Liver (tissue), 9 donors: Measurements from ENCODE around the gene PROX1. TPM values are rescaled to one million over a fixed set of nuclear protein-coding genes. Genes with fewer than 3 reads are reported as not detected.

Experiments
- DNase-seq: peaks from one replicate; pipeline ENCODE4 v3.0.0-alpha.2; 2017; ENCODE audit warnings: low spot score
- H3K27ac ChIP-seq, 2 donors: one replicate each; pipeline ENCODE4 v1.7.0; 2013; ENCODE audit warnings: inconsistent platforms in 2 of 2, low read length in 2 of 2, control low read depth in 1 of 2, low read depth in 1 of 2, mild to moderate bottlenecking in 1 of 2
- H3K27me3 ChIP-seq, 4 donors: one replicate each; pipeline versions ENCODE4 v1.6.1 to v1.7.0; 2013; ENCODE audit warnings: low read length in 3 of 4, inconsistent platforms in 1 of 4, mild to moderate bottlenecking in 1 of 4, moderate library complexity in 1 of 4; ENCODE audit not compliant: control insufficient read depth in 4 of 4, insufficient read depth in 4 of 4
- H3K36me3 ChIP-seq, 4 donors: one replicate each; pipeline versions ENCODE4 v1.6.1 to v1.7.0; 2013; ENCODE audit warnings: low read length in 3 of 4, mild to moderate bottlenecking in 3 of 4, low read depth in 1 of 4, moderate library complexity in 1 of 4; ENCODE audit not compliant: control insufficient read depth in 4 of 4, insufficient read depth in 3 of 4
- H3K4me1 ChIP-seq, 4 donors: one replicate each; pipeline versions ENCODE4 v1.6.1 to v1.7.0; 2013; ENCODE audit warnings: low read length in 3 of 4, mild to moderate bottlenecking in 3 of 4, moderate library complexity in 1 of 4; ENCODE audit not compliant: control insufficient read depth in 4 of 4, insufficient read depth in 4 of 4
- H3K4me3 ChIP-seq, 3 donors: one replicate each; pipeline versions ENCODE4 v1.6.1 to v1.7.0; 2013; ENCODE audit warnings: low read length in 3 of 3, control low read depth in 1 of 3, low read depth in 1 of 3, mild to moderate bottlenecking in 1 of 3
- H3K9ac ChIP-seq, 2 donors: one replicate each; pipeline ENCODE4 v1.7.0; 2013; ENCODE audit warnings: low read length in 2 of 2, mild to moderate bottlenecking in 2 of 2, moderate library complexity in 2 of 2, control low read depth in 1 of 2, low read depth in 1 of 2
- H3K9me3 ChIP-seq, 4 donors: one replicate each; pipeline versions ENCODE4 v1.6.1 to v1.7.0; 2013; ENCODE audit warnings: low read length in 3 of 4; ENCODE audit not compliant: control insufficient read depth in 4 of 4
- HNF4A ChIP-seq, 2 donors: conservative IDR thresholded peaks; 2 replicates each; pipeline ENCODE4 v1.6.1; 2016; ENCODE audit warnings: antibody characterized with exemption in 2 of 2, mild to moderate bottlenecking in 2 of 2
- MAX ChIP-seq: IDR thresholded peaks from 2 replicates; pipeline ENCODE4 v1.6.1; 2016; ENCODE audit warnings: antibody characterized with exemption
- NR2F2 ChIP-seq: IDR thresholded peaks from 2 replicates; pipeline ENCODE4 v1.6.1; 2016; ENCODE audit warnings: antibody characterized with exemption
- RAD21 ChIP-seq, 2 donors: IDR thresholded peaks; 2 replicates each; pipeline ENCODE4 v1.6.1; 2016; ENCODE audit warnings: antibody characterized with exemption in 2 of 2, mild to moderate bottlenecking in 2 of 2
- RXRA ChIP-seq, 2 donors: IDR thresholded peaks; 2 replicates each; pipeline ENCODE4 v1.6.1; 2017 to 2018; ENCODE audit warnings: antibody characterized with exemption in 2 of 2, mild to moderate bottlenecking in 1 of 2
- SP1 ChIP-seq: IDR thresholded peaks from 2 replicates; pipeline ENCODE4 v1.6.1; 2018; ENCODE audit warnings: antibody characterized with exemption, mild to moderate bottlenecking
- TAF1 ChIP-seq: conservative IDR thresholded peaks from 2 replicates; pipeline ENCODE4 v1.6.1; 2016; ENCODE audit warnings: antibody characterized with exemption, mild to moderate bottlenecking
- ZBTB33 ChIP-seq: IDR thresholded peaks from 2 replicates; pipeline ENCODE4 v1.6.1; 2016; ENCODE audit warnings: antibody characterized with exemption
- WGBS: extraction: QIAGEN DNeasy Blood & Tissue Kit; methylation state at CpG from one replicate; pipeline ENCODE4 v1.1.7; 2013; 5-methylcytosine and 5-hydroxymethylcytosine counted together
- polyA plus RNA-seq, 2 donors: library from polyadenylated mRNA; stranded (reverse) in 1 of 2; unstranded in 1 of 2; fragments of 200-250 nt in 1 of 2; fragments of >200 nt in 1 of 2; fragmentation: Nextera tagmentation in 1 of 2; extraction: Ambion mirVana in 1 of 2; gene quantifications; one replicate each; pipeline versions ENCODE4 v1.2.1 to v1.2.3, GENCODE V29; 2013 to 2015
- total RNA-seq, 2 donors: library from RNA; depleted of rRNA; stranded (reverse); fragments of >200 nt; gene quantifications; one replicate each; pipeline ENCODE4 v1.2.3, GENCODE V29; 2014
- TF ChIP-seq, protein P1 (sequence below): IDR thresholded peaks from 2 replicates; pipeline ENCODE4 v1.6.1; 2016; ENCODE audit warnings: antibody characterized with exemption, mild to moderate bottlenecking
- TF ChIP-seq, protein P2 (sequence below): IDR thresholded peaks from 2 replicates; pipeline ENCODE4 v1.6.1; 2016; ENCODE audit warnings: antibody characterized with exemption
- donor health status: healthy.
- donor health status: healthy.
- donor health status: healthy.
- donor health status: healthy.
- donor health status: healthy.

PROX1 gene
- total and polyA plus RNA-seq, 4 donors, result 18.3 to 101 (median 31.3) TPM

- no peaks in the 10 kb centered on the region for H3K9me3 ChIP-seq
- H3K4me1 ChIP-seq, result peaks cover 3 to 32% (median 13%) of the 10 kb centered on the region in 4 donors
- no peaks in the 10 kb centered on the region for H3K27me3 ChIP-seq
- H3K36me3 ChIP-seq, result no peaks in the 10 kb centered on the region
- no peak overlapping the region for H3K9ac ChIP-seq
- H3K27ac ChIP-seq, result peak overlapping the region; percentile 64 to 70
- no peak overlapping the region for H3K4me3 ChIP-seq
- DNase-seq, result no peak
- TF ChIP-seq NR2F2 (no peak), RXRA (IDR thresholded peaks at IDR 0.05) (peak; percentile 32 to 50), HNF4A (conservative IDR thresholded peaks at IDR 0.05) (peak; percentile 54 to 62)
- 67% methylated on average over 11 of the region's 11 CpGs for WGBS
Measured at GRCh38 chr1:214067853-214068703, 80.3 kb downstream of the PROX1 start.

DNA sequence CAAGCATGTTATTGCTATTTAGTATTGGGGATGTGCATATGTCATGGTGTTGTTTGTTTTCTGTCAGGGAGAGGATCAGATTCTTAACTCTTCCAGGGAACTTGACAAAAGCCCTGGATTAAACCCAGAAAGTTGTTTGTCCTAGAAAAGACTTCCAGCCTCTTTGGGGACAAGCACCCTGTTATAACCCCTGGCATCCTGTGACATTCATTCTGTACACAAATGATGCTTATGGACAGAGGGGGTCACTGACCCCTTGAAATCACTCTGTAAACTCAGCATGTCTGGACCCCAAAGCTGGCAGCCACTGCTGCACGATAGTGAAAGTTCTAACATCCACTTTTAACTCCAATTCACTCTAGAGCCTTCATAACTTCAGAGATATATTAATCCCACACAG lies 81.2 kb downstream of the PROX1 start:
- no peak for DNase-seq
- WGBS, result 14% methylated on average over 1 of the region's 1 CpG

GRCh38 chr1:214071469-214071868 lies 83.7 kb downstream of the PROX1 start:
- Histone ChIP-seq H3K27me3 (no peaks in the 10 kb centered on the region), H3K4me3 (no peak overlapping the region), H3K9me3 (no peaks in the 10 kb centered on the region), H3K4me1 (peaks cover 3 to 48% (median 15%) of the 10 kb centered on the region in 4 donors), H3K9ac (no peak overlapping the region), H3K36me3 (no peaks in the 10 kb centered on the region), H3K27ac (peak overlapping the region in 1 of 2 donors; percentile 45)
- no peak for DNase-seq
- 51% methylated on average over 1 of the region's 1 CpG for WGBS
- no peak for TF ChIP-seq NR2F2
- TF ChIP-seq HNF4A (conservative IDR thresholded peaks at IDR 0.05), result peak in 1 of 2 donors; percentile 25
- no peak for TF ChIP-seq MAX
- TF ChIP-seq, protein P1, sequence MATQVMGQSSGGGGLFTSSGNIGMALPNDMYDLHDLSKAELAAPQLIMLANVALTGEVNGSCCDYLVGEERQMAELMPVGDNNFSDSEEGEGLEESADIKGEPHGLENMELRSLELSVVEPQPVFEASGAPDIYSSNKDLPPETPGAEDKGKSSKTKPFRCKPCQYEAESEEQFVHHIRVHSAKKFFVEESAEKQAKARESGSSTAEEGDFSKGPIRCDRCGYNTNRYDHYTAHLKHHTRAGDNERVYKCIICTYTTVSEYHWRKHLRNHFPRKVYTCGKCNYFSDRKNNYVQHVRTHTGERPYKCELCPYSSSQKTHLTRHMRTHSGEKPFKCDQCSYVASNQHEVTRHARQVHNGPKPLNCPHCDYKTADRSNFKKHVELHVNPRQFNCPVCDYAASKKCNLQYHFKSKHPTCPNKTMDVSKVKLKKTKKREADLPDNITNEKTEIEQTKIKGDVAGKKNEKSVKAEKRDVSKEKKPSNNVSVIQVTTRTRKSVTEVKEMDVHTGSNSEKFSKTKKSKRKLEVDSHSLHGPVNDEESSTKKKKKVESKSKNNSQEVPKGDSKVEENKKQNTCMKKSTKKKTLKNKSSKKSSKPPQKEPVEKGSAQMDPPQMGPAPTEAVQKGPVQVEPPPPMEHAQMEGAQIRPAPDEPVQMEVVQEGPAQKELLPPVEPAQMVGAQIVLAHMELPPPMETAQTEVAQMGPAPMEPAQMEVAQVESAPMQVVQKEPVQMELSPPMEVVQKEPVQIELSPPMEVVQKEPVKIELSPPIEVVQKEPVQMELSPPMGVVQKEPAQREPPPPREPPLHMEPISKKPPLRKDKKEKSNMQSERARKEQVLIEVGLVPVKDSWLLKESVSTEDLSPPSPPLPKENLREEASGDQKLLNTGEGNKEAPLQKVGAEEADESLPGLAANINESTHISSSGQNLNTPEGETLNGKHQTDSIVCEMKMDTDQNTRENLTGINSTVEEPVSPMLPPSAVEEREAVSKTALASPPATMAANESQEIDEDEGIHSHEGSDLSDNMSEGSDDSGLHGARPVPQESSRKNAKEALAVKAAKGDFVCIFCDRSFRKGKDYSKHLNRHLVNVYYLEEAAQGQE, result no peak

More for the DNA sequence above, 81.2 kb downstream of the PROX1 start:
- Histone ChIP-seq H3K27me3 (no peaks in the 10 kb centered on the region), H3K27ac (peak overlapping the region; percentile 49 to 77), H3K9ac (no peak overlapping the region), H3K4me1 (peaks cover 3 to 32% (median 13%) of the 10 kb centered on the region in 4 donors), H3K9me3 (no peaks in the 10 kb centered on the region), H3K4me3 (no peak overlapping the region), H3K36me3 (no peaks in the 10 kb centered on the region)
- peak; percentile 77 for TF ChIP-seq SP1
- peak in 1 of 2 donors; percentile 32 for TF ChIP-seq RAD21 (IDR thresholded peaks at IDR 0.05)
- peak in 1 of 2 donors; percentile 44 for TF ChIP-seq HNF4A (conservative IDR thresholded peaks at IDR 0.05)
- TF ChIP-seq RXRA (IDR thresholded peaks at IDR 0.05), result peak; percentile 83 to 95
- TF ChIP-seq TAF1, result no peak
- no peak for TF ChIP-seq ZBTB33
- TF ChIP-seq, protein P2, sequence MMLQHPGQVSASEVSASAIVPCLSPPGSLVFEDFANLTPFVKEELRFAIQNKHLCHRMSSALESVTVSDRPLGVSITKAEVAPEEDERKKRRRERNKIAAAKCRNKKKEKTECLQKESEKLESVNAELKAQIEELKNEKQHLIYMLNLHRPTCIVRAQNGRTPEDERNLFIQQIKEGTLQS, result no peak
